ENCODE results near the gene DUSP14.

GRCh38 chr17:37458805-37459204 lies 30.9 kb upstream of the DUSP14 start:
- TF ChIP-seq EP300 (IDR thresholded peaks at IDR 0.05) (no peak), POLR2A (IDR thresholded peaks at IDR 0.05) (no peak)
